PFSK-1 (cell line): ENCODE data around the gene CELSR1.

Source experiments
- FOXP2 ChIP-seq: optimal IDR thresholded peaks from 2 replicates; pipeline ENCODE3; 2011; ENCODE audit warnings: borderline replicate concordance, control low read depth, inconsistent platforms; ENCODE audit not compliant: insufficient read depth; ENCODE audit errors: extremely low read length, extremely low read depth
- POLR2AphosphoS5 ChIP-seq: IDR thresholded peaks from 2 replicates; pipeline ENCODE4 v1.6.1; 2012; ENCODE audit warnings: low read depth, mild to moderate bottlenecking, control low read depth, low read length, moderate library complexity
- REST ChIP-seq, 2 experiments: IDR thresholded peaks; 2 replicates each; pipeline versions ENCODE4 v1.6.1 to v1.8.0; 2011 to 2012; ENCODE audit warnings: low read depth in 2 of 2, low read length in 2 of 2, control low read depth in 1 of 2, inconsistent platforms in 1 of 2, mild to moderate bottlenecking in 1 of 2, moderate library complexity in 1 of 2; ENCODE audit not compliant: insufficient read depth in 1 of 2
- SIN3A ChIP-seq: IDR thresholded peaks from 2 replicates; pipeline ENCODE4 v1.6.1; 2012; ENCODE audit warnings: mild to moderate bottlenecking, low read length, moderate library complexity, borderline replicate concordance; ENCODE audit not compliant: insufficient read depth
- TAF1 ChIP-seq: IDR thresholded peaks from 2 replicates; pipeline ENCODE4 v1.6.1; 2012; ENCODE audit warnings: low read length, control low read depth, borderline replicate concordance; ENCODE audit not compliant: insufficient read depth

The CELSR1 gene

GRCh38 chr22:46478083-46478551 is 59.3 kb downstream of the CELSR1 start:
- no peak for TF ChIP-seq TAF1
- TF ChIP-seq FOXP2 = no peak
- no peak for TF ChIP-seq POLR2AphosphoS5
- no peak for TF ChIP-seq REST (IDR thresholded peaks at IDR 0.05; ENCODE audit: insufficient read depth in 1 of 2, low read depth in 2 of 2, low read length in 2 of 2)
- TF ChIP-seq SIN3A = no peak

DNA sequence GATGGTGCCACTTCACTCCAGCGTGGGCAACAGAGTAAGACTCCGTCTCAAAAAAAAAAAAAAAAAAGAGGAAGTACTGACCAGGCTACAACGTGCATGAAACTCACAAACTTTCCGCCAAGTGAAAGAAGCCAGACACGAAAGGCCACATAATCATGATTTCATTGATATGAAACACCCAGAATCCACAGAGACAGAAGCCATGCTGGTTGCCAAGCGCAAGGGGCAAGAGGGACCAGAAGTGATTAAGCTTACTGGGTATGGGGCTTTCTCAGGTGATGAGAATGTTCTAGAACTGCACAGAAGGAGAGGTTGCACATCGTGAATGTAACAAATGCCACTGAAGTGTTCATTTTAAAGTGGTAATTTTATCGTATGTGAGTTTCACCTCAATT is 60.9 kb downstream of the CELSR1 start:
- TF ChIP-seq SIN3A = no peak

DNA sequence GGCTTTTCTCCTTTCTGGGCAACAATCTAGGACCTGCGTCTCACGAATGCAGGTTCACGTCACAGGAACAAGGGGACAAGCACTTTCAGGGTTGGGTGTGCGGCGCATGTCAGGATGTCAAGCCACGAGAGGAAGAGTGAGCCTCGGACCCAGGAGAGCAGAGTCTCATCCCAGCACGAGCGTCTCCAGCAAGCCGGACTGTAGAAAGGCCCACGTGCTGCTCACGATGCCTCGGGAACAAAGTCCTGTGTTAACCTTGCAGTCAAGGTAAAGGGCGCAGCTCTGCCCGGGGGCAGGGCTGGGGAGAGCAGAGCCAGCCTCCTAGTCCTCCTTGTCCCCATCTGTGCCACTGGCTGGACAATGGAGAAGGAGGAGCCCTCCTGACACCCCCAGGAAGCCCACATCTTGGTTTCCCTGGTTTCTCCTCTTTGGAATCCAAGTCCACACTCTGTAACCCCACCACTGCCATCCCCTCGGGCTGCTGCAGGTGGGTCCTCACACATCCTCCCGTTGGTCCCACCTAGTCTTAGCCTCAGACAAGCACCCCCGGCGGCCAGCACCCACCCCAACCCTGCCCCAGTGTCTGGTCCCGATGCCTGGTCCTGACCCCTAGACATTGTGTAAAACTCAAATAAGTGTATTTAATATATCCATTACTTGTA is 63.4 kb downstream of the CELSR1 start:
- no peak for TF ChIP-seq FOXP2
- TF ChIP-seq TAF1 = no peak
- TF ChIP-seq SIN3A = no peak
- no peak for TF ChIP-seq POLR2AphosphoS5
- no peak for TF ChIP-seq REST (IDR thresholded peaks at IDR 0.05; ENCODE audit: insufficient read depth in 1 of 2, low read depth in 2 of 2, low read length in 2 of 2)

DNA sequence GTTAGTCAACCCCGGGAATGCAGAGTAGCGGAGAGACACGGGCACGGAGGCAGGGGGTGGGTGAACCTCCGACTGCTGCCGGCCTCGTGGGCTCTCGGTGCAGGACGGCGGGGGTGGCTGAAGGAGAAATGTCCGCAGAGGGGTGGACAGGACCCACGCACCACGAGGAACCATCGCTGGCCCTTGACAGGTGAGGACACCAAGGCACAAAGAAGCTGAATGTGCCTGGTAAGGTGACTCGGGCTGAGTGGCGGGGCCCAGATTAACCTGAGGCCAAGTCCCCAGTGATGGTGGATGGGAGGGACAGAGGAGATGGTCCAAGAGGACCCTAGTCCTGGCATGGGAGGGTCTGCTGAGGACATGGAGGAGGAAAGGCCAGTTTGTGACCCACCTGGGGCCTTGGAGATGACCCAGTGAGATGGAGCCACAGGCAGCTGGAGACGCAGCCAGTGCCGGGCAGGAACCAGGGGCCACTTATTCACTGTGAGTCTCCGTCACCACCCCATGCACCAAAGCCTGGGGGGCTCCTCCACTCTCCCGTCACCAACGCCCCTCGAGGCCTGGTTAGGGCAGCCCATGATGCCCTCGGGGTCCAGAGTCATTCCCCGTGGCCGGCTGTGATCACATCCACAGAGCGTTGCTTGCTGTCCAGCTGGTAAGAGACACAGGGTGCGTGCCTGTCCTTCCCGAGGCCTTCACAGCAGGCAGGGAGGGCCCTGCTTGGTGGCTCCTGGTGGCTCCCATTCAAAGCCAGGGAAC is 64.2 kb downstream of the CELSR1 start:
- no peak for TF ChIP-seq SIN3A
- no peak for TF ChIP-seq TAF1
- no peak for TF ChIP-seq REST (IDR thresholded peaks at IDR 0.05; ENCODE audit: insufficient read depth in 1 of 2, low read depth in 2 of 2, low read length in 2 of 2)
- TF ChIP-seq FOXP2 = no peak
- no peak for TF ChIP-seq POLR2AphosphoS5

DNA sequence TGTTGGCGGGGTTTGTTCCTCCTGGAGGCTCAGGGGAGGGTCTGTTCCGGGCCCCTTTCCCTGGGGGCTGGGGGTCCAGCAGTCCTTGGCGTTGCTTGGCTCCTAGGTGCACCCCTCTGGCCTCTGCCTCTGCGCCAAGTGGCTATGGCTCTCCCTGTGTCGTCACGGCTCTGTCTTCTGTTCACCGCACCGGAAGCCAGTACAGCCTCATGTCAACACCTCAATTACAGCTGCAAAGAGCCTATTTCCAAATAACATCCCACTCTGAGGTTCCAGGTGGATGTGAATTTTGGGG is 64.8 kb downstream of the CELSR1 start:
- no peak for TF ChIP-seq FOXP2
- TF ChIP-seq POLR2AphosphoS5 = no peak
- no peak for TF ChIP-seq TAF1
- no peak for TF ChIP-seq SIN3A
- no peak for TF ChIP-seq REST (IDR thresholded peaks at IDR 0.05; ENCODE audit: insufficient read depth in 1 of 2, low read depth in 2 of 2, low read length in 2 of 2)
